Hepatocyte (in vitro differentiated cells): ENCODE data around the gene LRRK1. TPM values are rescaled to one million over a fixed set of nuclear protein-coding genes. Genes with fewer than 3 reads are reported as not detected.
"Not testable (repeated sequence)": the region's sequence is repeated elsewhere in the genome, so short reads cannot be mapped to it uniquely, and the experiment has no call there.

Experiments
- DNase-seq: peaks from one replicate; pipeline ENCODE4 v3.0.0-alpha.2; 2016; ENCODE audit warnings: low spot score
- H2AFZ ChIP-seq: fragments of 200-600 bp; sonication (generic); 2 replicates; pipeline ENCODE4 v1.6.0; 2016; ENCODE audit warnings: antibody characterized with exemption, mild to moderate bottlenecking
- H3K27ac ChIP-seq: fragments of 200-600 bp; sonication (generic); 2 replicates; pipeline ENCODE4 v1.5.1; 2016; ENCODE audit warnings: mild to moderate bottlenecking
- H3K27me3 ChIP-seq: fragments of 200-600 bp; sonication (generic); 2 replicates; pipeline ENCODE4 v1.6.1; 2016
- H3K36me3 ChIP-seq: fragments of 200-600 bp; sonication (generic); replicated peaks from 2 replicates; pipeline ENCODE4 v1.5.1; 2016; ENCODE audit warnings: low read depth; ENCODE audit not compliant: insufficient read depth
- H3K4me1 ChIP-seq: fragments of 200-600 bp; sonication (generic); 2 replicates; pipeline ENCODE4 v1.5.1; 2016; ENCODE audit warnings: mild to moderate bottlenecking, moderate library complexity; ENCODE audit not compliant: insufficient read depth
- H3K4me2 ChIP-seq: fragments of 200-600 bp; sonication (generic); 2 replicates; pipeline ENCODE4 v1.6.0; 2016
- H3K4me3 ChIP-seq: fragments of 200-600 bp; sonication (generic); 2 replicates; pipeline ENCODE4 v1.5.1; 2016; ENCODE audit warnings: mild to moderate bottlenecking
- H3K79me2 ChIP-seq: fragments of 200-600 bp; sonication (generic); 2 replicates; pipeline ENCODE4 v1.6.0; 2017; ENCODE audit warnings: mild to moderate bottlenecking
- H3K9me2 ChIP-seq: fragments of 200-600 bp; sonication (generic); replicated peaks from 2 replicates; pipeline ENCODE4 v1.6.0; 2017; ENCODE audit warnings: mild to moderate bottlenecking; ENCODE audit not compliant: insufficient read depth
- H3K9me3 ChIP-seq: fragments of 200-600 bp; sonication (generic); 2 replicates; pipeline ENCODE4 v1.5.1; 2016; ENCODE audit warnings: low read depth, mild to moderate bottlenecking
- H4K20me1 ChIP-seq: fragments of 200-600 bp; sonication (generic); 2 replicates; pipeline ENCODE4 v1.6.0; 2016; ENCODE audit warnings: mild to moderate bottlenecking; ENCODE audit not compliant: insufficient read depth, poor library complexity, severe bottlenecking
- CTCF ChIP-seq: fragments of 200-600 bp; sonication (generic); IDR thresholded peaks from 2 replicates; pipeline ENCODE4 v1.5.1; 2016; ENCODE audit warnings: antibody characterized with exemption, mild to moderate bottlenecking; ENCODE audit not compliant: poor library complexity
- EZH2 ChIP-seq: fragments of 200-600 bp; sonication (generic); IDR thresholded peaks from 2 replicates; pipeline ENCODE4 v1.6.1; 2016; ENCODE audit warnings: antibody characterized with exemption, mild to moderate bottlenecking, borderline replicate concordance
- EZH2phosphoT487 ChIP-seq: fragments of 200-600 bp; sonication (generic); IDR thresholded peaks from one replicate; pipeline ENCODE4 v1.6.1; 2018; ENCODE audit warnings: antibody characterized with exemption, mild to moderate bottlenecking, low read depth, moderate library complexity; ENCODE audit not compliant: unreplicated experiment, severe bottlenecking
- WGBS: methylation state at CpG from one replicate; pipeline ENCODE4 v1.1.6; 2016; ENCODE audit warnings: low lambda C conversion rate; ENCODE audit errors: missing lambda C conversion rate; 5-methylcytosine and 5-hydroxymethylcytosine counted together
- polyA plus RNA-seq: library from polyadenylated mRNA; unstranded; fragments of >200 nt; fragmentation: Nextera tagmentation; extraction: Ambion mirVana; gene quantifications from 2 replicates; pipeline ENCODE4 v1.2.1, GENCODE V29; 2016
- total RNA-seq: library from RNA; depleted of rRNA; stranded (reverse); fragments of >200 nt; gene quantifications from 2 replicates; pipeline ENCODE4 v1.2.3, GENCODE V29; 2014

The LRRK1 gene
- total and polyA plus RNA-seq, 2 experiments from 2014 or later, result 2.1 TPM

- peaks cover 24% of the 10 kb centered on the region for H3K4me1 ChIP-seq
- H3K36me3 ChIP-seq, result no peaks in the 10 kb centered on the region
- WGBS, result 96% methylated on average over 10 of the region's 10 CpGs
- TF ChIP-seq CTCF, result no peak
- no peak for TF ChIP-seq EZH2phosphoT487
- no peaks in the 10 kb centered on the region for H3K27me3 ChIP-seq
- H2AFZ ChIP-seq, result no peak overlapping the region
- H3K9me2 ChIP-seq, result no peaks in the 10 kb centered on the region
- no peak overlapping the region for H3K4me3 ChIP-seq
- no peak for DNase-seq
- no peaks in the 10 kb centered on the region for H4K20me1 ChIP-seq
- no peak overlapping the region for H3K4me2 ChIP-seq
- no peaks in the 10 kb centered on the region for H3K79me2 ChIP-seq
- H3K27ac ChIP-seq, result no peak overlapping the region
- H3K9me3 ChIP-seq, result no peaks in the 10 kb centered on the region
These were observed 152.5 kb downstream of the LRRK1 start for GRCh38 chr15:101071651-101072050.

- H2AFZ ChIP-seq, H3K9me2 ChIP-seq, H3K4me3 ChIP-seq, DNase-seq, H3K27ac ChIP-seq, H3K4me2 ChIP-seq, H3K27me3 ChIP-seq, H3K36me3 ChIP-seq, H4K20me1 ChIP-seq, H3K79me2 ChIP-seq, H3K9me3 ChIP-seq: not testable (repeated sequence)
- 88% methylated on average over 4 of the region's 4 CpGs for WGBS
- H3K4me1 ChIP-seq, result peaks cover 24% of the 10 kb centered on the region
These were observed 153.1 kb downstream of the LRRK1 start for GRCh38 chr15:101072235-101072634.

GRCh38 chr15:101077806-101078668, 158.9 kb downstream of the LRRK1 start:
- H3K4me1 ChIP-seq, DNase-seq, H3K79me2 ChIP-seq, H3K4me2 ChIP-seq, H3K9me3 ChIP-seq, H4K20me1 ChIP-seq, H2AFZ ChIP-seq, H3K4me3 ChIP-seq, H3K36me3 ChIP-seq, H3K27ac ChIP-seq, H3K9me2 ChIP-seq, H3K27me3 ChIP-seq: not testable (repeated sequence)
- 72% methylated on average over 14 of the region's 15 CpGs for WGBS

- Histone ChIP-seq H3K27me3 (no peaks in the 10 kb centered on the region), H2AFZ (no peak overlapping the region), H4K20me1 (no peaks in the 10 kb centered on the region), H3K9me2 (no peaks in the 10 kb centered on the region), H3K4me3 (no peak overlapping the region), H3K36me3 (no peaks in the 10 kb centered on the region), H3K79me2 (no peaks in the 10 kb centered on the region), H3K4me2 (no peak overlapping the region), H3K4me1 (no peaks in the 10 kb centered on the region), H3K9me3 (no peaks in the 10 kb centered on the region), H3K27ac (no peak overlapping the region)
- no peak for TF ChIP-seq CTCF
- TF ChIP-seq EZH2phosphoT487, result no peak
- TF ChIP-seq EZH2, result no peak
- WGBS, result 92% methylated on average over 16 of the region's 16 CpGs
- no peak for DNase-seq
These were observed 159.6 kb downstream of the LRRK1 start for GRCh38 chr15:101078669-101079323.
